Stomach smooth muscle (tissue), 2 donors: Measurements from ENCODE around the gene YIF1B.
A peak's percentile ranks its signal among the peaks of the same experiment; 100 is the strongest.

ENCODE experiments used
- H3K27ac ChIP-seq: one replicate; pipeline ENCODE4 v1.7.0; 2013; ENCODE audit warnings: mild to moderate bottlenecking, low read length, inconsistent platforms
- H3K27me3 ChIP-seq, 2 donors: one replicate each; pipeline ENCODE4 v1.7.0; 2013; ENCODE audit warnings: low read length in 2 of 2; ENCODE audit not compliant: insufficient read depth in 2 of 2, control insufficient read depth in 1 of 2
- H3K36me3 ChIP-seq, 2 donors: one replicate each; pipeline ENCODE4 v1.7.0; 2013; ENCODE audit warnings: low read length in 2 of 2; ENCODE audit not compliant: control insufficient read depth in 2 of 2, insufficient read depth in 2 of 2
- H3K4me1 ChIP-seq: one replicate; pipeline ENCODE4 v1.7.0; 2013; ENCODE audit warnings: low read length; ENCODE audit not compliant: control insufficient read depth, insufficient read depth
- H3K4me3 ChIP-seq, 2 donors: one replicate each; pipeline ENCODE4 v1.7.0; 2013; ENCODE audit warnings: low read length in 2 of 2
- H3K9ac ChIP-seq, 2 donors: one replicate each; pipeline ENCODE4 v1.7.0; 2013; ENCODE audit warnings: low read length in 2 of 2, mild to moderate bottlenecking in 1 of 2
- H3K9me3 ChIP-seq, 2 donors: one replicate each; pipeline ENCODE4 v1.7.0; 2013; ENCODE audit warnings: low read length in 2 of 2; ENCODE audit not compliant: control insufficient read depth in 2 of 2
- donor health status: healthy.
- donor health status: Pancreatic carcinoma.

YIF1B gene

GRCh38 chr19:38273499-38273898, 42.2 kb downstream of the YIF1B start:
- no peak overlapping the region for H3K27ac ChIP-seq
- no peaks in the 10 kb centered on the region for H3K27me3 ChIP-seq
- peaks cover 11% of the 10 kb centered on the region for H3K4me1 ChIP-seq
- H3K4me3 ChIP-seq = no peak overlapping the region
- H3K9me3 ChIP-seq = no peaks in the 10 kb centered on the region
- H3K36me3 ChIP-seq = no peaks in the 10 kb centered on the region
- H3K9ac ChIP-seq = no peak overlapping the region

GRCh38 chr19:38270587-38271167, 45.1 kb downstream of the YIF1B start:
- H3K36me3 ChIP-seq = no peaks in the 10 kb centered on the region
- no peaks in the 10 kb centered on the region for H3K4me1 ChIP-seq
- H3K27ac ChIP-seq = no peak overlapping the region
- no peak overlapping the region for H3K9ac ChIP-seq
- H3K27me3 ChIP-seq = no peaks in the 10 kb centered on the region
- no peak overlapping the region for H3K4me3 ChIP-seq
- H3K9me3 ChIP-seq = no peaks in the 10 kb centered on the region

- Histone ChIP-seq H3K27me3 (peaks cover 7 to 14% of the 10 kb centered on the region in 2 donors), H3K9me3 (no peaks in the 10 kb centered on the region), H3K9ac (no peak overlapping the region), H3K4me3 (no peak overlapping the region), H3K4me1 (peaks cover 15% of the 10 kb centered on the region), H3K27ac (no peak overlapping the region), H3K36me3 (no peaks in the 10 kb centered on the region)
Observed at GRCh38 chr19:38268539-38268938, 47.2 kb downstream of the YIF1B start.

- peaks cover 15% of the 10 kb centered on the region for H3K4me1 ChIP-seq
- no peak overlapping the region for H3K9ac ChIP-seq
- H3K27ac ChIP-seq = no peak overlapping the region
- H3K4me3 ChIP-seq = no peak overlapping the region
- H3K36me3 ChIP-seq = no peaks in the 10 kb centered on the region
- H3K27me3 ChIP-seq = peaks cover 7 to 19% of the 10 kb centered on the region in 2 donors
- H3K9me3 ChIP-seq = no peaks in the 10 kb centered on the region
Observed at GRCh38 chr19:38267761-38268483, 47.8 kb downstream of the YIF1B start.

- Histone ChIP-seq H3K27me3 (peaks cover 7 to 19% of the 10 kb centered on the region in 2 donors), H3K4me3 (no peak overlapping the region), H3K9ac (no peak overlapping the region), H3K9me3 (no peaks in the 10 kb centered on the region), H3K27ac (no peak overlapping the region), H3K4me1 (peaks cover 15% of the 10 kb centered on the region), H3K36me3 (no peaks in the 10 kb centered on the region)
Observed at GRCh38 chr19:38266981-38267597, 48.7 kb downstream of the YIF1B start.

- H3K4me1 ChIP-seq = peaks cover 15% of the 10 kb centered on the region
- no peaks in the 10 kb centered on the region for H3K9me3 ChIP-seq
- H3K27me3 ChIP-seq = peaks cover 7 to 19% of the 10 kb centered on the region in 2 donors
- no peak overlapping the region for H3K9ac ChIP-seq
- H3K4me3 ChIP-seq = no peak overlapping the region
- H3K36me3 ChIP-seq = no peaks in the 10 kb centered on the region
- no peak overlapping the region for H3K27ac ChIP-seq
Observed at GRCh38 chr19:38265921-38266429, 49.8 kb downstream of the YIF1B start.

GRCh38 chr19:38265213-38265861, 50.4 kb downstream of the YIF1B start:
- Histone ChIP-seq H3K9ac (no peak overlapping the region), H3K27me3 (peaks cover 7 to 19% of the 10 kb centered on the region in 2 donors), H3K9me3 (no peaks in the 10 kb centered on the region), H3K4me1 (peaks cover 15% of the 10 kb centered on the region), H3K4me3 (peak overlapping the region in 1 of 2 donors; percentile 35), H3K36me3 (no peaks in the 10 kb centered on the region), H3K27ac (no peak overlapping the region)

- Histone ChIP-seq H3K9ac (peak within 1 kb of the TSS; percentile 28 to 36), H3K27ac (no peak within 1 kb of the TSS), H3K27me3 (peaks cover 7 to 19% of the 10 kb centered on the region in 2 donors), H3K4me1 (peaks cover 15% of the 10 kb centered on the region), H3K9me3 (no peaks in the 10 kb centered on the region), H3K4me3 (peak within 1 kb of the TSS; percentile 40 to 69), H3K36me3 (no peaks in the 10 kb centered on the region)
Observed at GRCh38 chr19:38264486-38265212, 51.1 kb downstream of the YIF1B start, which contains the start of gene SPINT2. Gene SPINT2 (plus strand): TSS chr19:38264573. CDS start chr19:38264893, 320 bp downstream.

GRCh38 chr19:38263689-38264485, 51.9 kb downstream of the YIF1B start:
- H3K9me3 ChIP-seq = no peaks in the 10 kb centered on the region
- no peak overlapping the region for H3K9ac ChIP-seq
- H3K4me3 ChIP-seq = peak overlapping the region; percentile 40 to 69
- peaks cover 15% of the 10 kb centered on the region for H3K4me1 ChIP-seq
- no peaks in the 10 kb centered on the region for H3K36me3 ChIP-seq
- H3K27me3 ChIP-seq = peaks cover 7 to 19% of the 10 kb centered on the region in 2 donors
- no peak overlapping the region for H3K27ac ChIP-seq
